A549 treated with DMSO at 1 μM for 4 hours (cell line): ENCODE measurements around the gene TMEM184B. TPM values are rescaled to one million over a fixed set of nuclear protein-coding genes. Genes with fewer than 3 reads are reported as not detected.

Source experiments
- total RNA-seq: library from RNA; stranded (reverse); fragments of 200-300 nt; extraction: Qiagen RNA extraction; gene quantifications from 5 replicates; pipeline ENCODE4 v1.2.3, GENCODE V29; 2022; ENCODE audit warnings: low read depth

The TMEM184B gene
- total RNA-seq = 35.9 to 48.3 TPM (median 43.9 TPM) in 5 replicates

DNA sequence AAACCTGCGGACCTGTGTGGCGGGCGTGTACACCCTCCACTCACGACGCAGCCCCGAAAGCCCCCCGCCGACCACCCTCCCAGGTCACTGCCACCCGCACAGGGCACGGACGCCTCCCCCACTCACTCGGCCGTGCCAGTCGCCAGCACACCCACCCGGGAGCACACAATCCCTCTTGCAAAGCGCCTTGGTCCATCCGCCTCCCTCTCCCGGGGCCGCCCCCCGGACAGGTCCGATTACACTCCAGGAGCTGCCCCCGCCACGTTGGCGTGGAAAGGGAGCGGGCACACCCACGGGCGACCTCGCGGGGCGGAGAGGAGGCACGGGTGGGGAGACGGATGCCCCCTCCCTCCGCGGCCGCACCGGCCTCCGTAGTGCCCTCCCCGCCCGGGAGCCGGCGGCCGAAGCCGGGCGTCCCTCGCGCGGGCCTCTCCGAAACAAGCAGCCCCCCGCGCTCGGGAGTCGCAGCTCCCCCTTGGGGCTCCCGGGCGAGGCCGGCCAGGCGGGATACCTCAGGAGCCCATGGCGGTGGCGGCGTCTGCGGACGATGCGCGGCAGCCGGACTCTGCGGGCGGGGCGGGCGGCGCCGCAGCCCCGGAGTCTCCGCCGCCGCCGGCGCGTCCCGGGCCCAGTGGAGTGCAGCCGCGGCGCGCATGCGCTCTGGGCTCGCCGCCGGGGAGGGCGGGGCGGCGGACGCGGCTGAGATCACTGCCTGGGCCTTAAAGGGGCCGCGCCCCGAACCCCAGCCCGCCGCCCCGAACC, at the start of gene TMEM184B:
Gene TMEM184B (minus strand): TSS at position 638 of the 762 bp plus-strand sequence. CDS start 25,049 bp downstream, outside the sequence.

DNA sequence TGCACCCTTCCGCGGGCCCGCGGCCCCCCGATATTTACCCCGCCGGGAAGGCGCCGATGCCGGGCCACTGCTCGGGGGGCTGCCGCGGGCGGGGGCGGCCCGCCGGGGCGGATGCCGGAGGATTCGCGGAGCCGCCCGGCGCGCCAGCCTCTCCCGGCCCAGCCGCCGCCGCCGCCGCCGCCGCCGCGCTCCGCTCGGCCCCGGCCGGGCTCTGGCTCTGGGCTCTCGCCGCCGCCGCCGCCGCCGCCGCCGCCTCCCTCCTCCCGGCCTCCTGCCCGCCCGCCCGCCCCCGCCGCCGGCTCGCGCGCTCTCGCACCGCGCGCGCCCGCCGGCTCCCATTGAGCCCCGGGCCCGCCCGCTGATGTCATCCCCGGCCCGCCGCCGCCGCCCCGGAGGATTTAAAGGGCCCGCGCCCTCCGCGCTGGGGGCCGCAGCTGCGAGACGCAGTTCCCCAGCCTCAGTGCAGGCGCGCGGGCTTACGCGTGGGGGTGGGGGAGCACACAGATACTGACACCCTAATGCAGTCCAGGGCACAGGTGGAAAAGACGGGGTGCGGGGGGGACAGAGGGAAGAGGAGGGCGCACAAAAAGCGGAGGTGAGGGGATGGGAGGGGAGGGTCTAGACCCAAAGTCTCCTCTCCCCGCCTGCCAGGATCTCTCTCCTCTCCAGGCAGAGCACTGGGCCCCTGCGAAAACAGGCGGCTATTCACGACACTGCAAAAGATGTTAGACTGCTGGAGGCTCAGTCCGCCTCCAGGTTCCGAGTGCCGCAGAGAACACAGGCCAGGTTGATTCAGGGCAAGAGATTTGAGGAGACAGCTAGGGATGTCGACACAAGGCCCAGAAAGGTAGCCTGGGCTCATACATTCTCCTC, 44.5 kb upstream of the TMEM184B start, which contains the start of gene CSNK1E:
Gene CSNK1E (minus strand): TSS at position 312 of the 873 bp plus-strand sequence. CDS start 3,276 bp downstream, outside the sequence.

DNA sequence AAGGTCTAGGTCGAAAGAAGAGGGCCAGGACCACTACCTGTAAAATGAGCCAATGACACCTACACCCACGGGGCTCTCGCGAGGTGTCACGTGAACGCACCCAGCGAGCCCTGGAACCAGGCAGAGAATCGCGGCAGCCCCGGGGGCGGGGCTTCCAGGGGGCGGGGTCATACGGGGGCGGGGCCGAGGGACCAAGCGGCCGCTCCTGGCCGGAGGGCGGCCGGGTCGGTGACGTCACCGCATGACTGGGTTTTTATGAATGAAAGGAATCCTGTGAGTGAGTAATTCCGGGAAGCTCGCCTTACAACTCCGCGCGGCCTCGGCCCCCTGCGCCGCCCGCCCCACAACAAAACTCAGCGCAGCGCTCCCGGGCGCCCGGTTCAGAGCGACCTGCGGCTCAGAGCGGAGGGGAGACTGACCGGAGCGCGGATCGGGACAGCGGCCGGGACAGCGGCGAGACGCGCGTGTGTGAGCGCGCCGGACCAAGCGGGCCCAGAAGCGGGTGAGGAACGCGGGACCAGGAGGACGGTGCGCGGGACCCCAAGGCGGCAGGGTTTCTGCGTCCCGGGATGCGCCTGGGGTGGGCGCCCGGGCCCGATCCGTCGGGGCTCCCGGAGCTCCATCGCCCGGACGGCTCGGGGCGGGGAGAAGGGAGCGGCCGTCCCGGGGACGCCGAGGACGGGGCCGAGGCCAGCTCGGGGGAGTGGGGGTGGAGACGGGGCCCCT, 70.9 kb downstream of the TMEM184B start, which contains the start of gene MAFF:
Gene MAFF (plus strand): TSS at position 284 of the 726 bp plus-strand sequence. CDS start 11,860 bp downstream, outside the sequence.

DNA sequence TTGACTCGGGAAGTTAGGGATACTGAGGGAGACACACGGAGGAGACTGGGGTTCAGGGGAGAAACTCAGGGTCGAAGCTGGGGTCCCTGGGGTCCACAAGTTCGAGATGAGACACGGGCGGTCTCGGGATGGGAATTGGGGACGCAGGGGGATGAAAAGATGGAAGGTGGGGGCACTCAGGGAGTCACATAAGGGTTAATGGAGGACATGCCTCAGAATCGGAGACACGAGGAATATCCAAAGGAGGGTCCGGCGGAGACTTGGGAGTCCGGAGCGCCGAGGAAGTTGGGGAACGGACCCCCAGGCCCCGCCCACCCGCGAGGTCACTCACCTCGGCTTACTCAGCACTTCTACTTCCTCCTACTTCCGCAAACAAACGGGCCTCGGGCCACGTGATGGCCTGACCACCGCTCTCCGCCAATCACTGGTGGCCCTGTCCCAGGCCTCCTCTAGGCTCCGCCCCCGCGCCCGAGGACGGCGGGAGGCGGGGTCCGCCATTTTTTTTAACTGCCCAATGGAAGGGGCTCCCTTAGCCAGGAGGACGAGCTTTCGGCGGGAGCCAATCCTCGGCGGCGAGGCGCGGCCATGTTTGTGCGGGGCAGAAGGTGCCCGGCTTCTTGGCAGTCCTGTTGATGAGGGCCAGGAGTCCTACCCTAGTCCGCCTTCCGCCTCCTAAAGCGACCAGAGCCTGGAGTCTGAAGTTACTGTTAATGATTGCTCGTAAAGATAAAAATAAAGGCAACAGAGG, 91.2 kb downstream of the TMEM184B start, which contains the start of gene PLA2G6:
Gene PLA2G6 (minus strand): TSS at position 378 of the 748 bp plus-strand sequence. CDS start 12,404 bp downstream, outside the sequence.

Other genes starting within 250 kb of the TMEM184B start
- 10.0 to 11.0 TPM (median 10.8 TPM) in 5 replicates for gene PICK1, start 215.6 kb downstream of the TMEM184B start, total RNA-seq
- not detected in 5 replicates for gene SLC16A8, start 188.8 kb downstream of the TMEM184B start, total RNA-seq
- gene BAIAP2L2, start 162.3 kb downstream of the TMEM184B start, total RNA-seq = 4.3 to 5.2 TPM (median 4.3 TPM) in 5 replicates
- gene PLA2G6, start 91.2 kb downstream of the TMEM184B start, total RNA-seq = 3.8 to 5.4 TPM (median 4.2 TPM) in 5 replicates
- gene MAFF, start 71.0 kb downstream of the TMEM184B start, total RNA-seq = 12.7 to 17.6 TPM (median 15.9 TPM) in 5 replicates
- 91.4 to 102 TPM (median 94.7 TPM) in 5 replicates for gene CSNK1E, start 44.4 kb upstream of the TMEM184B start, total RNA-seq
- 0.09 to 0.14 TPM (median 0.12 TPM) in 4 of 5 replicates, not detected in the other for gene KCNJ4, start 182.2 kb upstream of the TMEM184B start, total RNA-seq
- 15.6 to 23.2 TPM (median 20.0 TPM) in 5 replicates for gene KDELR3, start 195.1 kb upstream of the TMEM184B start, total RNA-seq
- gene DDX17, start 233.3 kb upstream of the TMEM184B start, total RNA-seq = 80.0 to 111 TPM (median 106 TPM) in 5 replicates